ENCODE results near the gene IL25.

The IL25 gene

GRCh38 chr14:23371865-23372264, 744 bp upstream of the IL25 start:
- no peak overlapping the region for H3K4me3 ChIP-seq (ENCODE audit: low read depth, low read length)
- in situ Hi-C loops (cut with HindIII; ENCODE audit: low sequenced_read_pairs) = no loop called here
- no peak for TF ChIP-seq CTCF (IDR thresholded peaks at IDR 0.05; ENCODE audit: low read depth, low read length, missing control alignments)
- DNase-seq (ENCODE audit: low read depth) = no peak

- in situ Hi-C loops (cut with HindIII; ENCODE audit: low sequenced_read_pairs) = no loop called here
- no peak overlapping the region for H3K4me3 ChIP-seq (ENCODE audit: low read depth, low read length)
- no peak for TF ChIP-seq CTCF (IDR thresholded peaks at IDR 0.05; ENCODE audit: low read depth, low read length, missing control alignments)
- no peak for DNase-seq (ENCODE audit: low read depth)
These were observed 432 bp downstream of the IL25 start for GRCh38 chr14:23373041-23373440.

DNA sequence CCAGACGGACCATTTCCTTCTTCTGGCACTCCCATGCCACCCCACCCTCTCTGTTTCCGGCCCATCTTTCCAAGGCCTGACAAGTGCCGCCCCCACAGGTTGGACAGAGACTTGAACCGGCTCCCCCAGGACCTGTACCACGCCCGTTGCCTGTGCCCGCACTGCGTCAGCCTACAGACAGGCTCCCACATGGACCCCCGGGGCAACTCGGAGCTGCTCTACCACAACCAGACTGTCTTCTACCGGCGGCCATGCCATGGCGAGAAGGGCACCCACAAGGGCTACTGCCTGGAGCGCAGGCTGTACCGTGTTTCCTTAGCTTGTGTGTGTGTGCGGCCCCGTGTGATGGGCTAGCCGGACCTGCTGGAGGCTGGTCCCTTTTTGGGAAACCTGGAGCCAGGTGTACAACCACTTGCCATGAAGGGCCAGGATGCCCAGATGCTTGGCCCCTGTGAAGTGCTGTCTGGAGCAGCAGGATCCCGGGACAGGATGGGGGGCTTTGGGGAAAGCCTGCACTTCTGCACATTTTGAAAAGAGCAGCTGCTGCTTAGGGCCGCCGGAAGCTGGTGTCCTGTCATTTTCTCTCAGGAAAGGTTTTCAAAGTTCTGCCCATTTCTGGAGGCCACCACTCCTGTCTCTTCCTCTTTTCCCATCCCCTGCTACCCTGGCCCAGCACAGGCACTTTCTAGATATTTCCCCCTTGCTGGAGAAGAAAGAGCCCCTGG, 3.1 kb downstream of the IL25 start:
- no peak for TF ChIP-seq CTCF (IDR thresholded peaks at IDR 0.05; ENCODE audit: low read depth, low read length, missing control alignments)
- no peak for DNase-seq (ENCODE audit: low read depth)
- no peak overlapping the region for H3K4me3 ChIP-seq (ENCODE audit: low read depth, low read length)
- in situ Hi-C loops (cut with HindIII; ENCODE audit: low sequenced_read_pairs) = no loop called here

DNA sequence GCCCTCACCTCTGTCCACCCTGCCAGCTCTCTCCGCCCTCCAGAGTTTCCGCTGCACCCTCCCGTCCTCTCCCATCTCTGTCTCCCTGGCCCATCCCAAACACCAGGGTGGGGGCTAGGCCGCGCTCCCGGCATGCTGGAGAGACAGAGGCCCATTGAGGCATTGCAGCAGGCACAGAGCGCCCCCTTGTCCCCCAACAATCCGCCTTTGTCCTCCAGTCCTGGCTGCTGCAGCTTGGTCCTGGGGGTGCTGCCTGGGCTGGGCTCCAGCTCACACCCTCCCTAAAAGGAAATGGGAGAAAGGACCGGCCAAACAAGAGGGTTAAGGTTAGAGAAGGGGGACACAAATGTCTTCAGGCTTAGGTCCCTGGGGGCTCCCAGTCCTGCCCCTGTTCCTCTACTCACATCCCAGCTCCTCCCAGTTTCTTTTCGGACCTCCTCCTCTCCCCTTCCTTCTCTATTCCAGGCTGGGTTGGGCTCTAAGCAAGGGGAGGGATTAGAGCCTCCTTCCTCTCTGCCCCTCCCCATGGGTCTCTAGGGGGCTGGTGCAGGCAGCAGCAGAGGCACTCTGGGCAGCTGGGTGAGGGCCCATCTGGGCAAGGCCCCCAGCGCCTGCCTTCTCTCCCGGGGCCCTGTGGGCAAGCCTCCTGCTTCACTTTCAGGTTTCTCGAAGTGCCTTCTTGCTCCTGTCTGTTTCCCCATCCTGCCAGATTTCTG, 4.0 kb downstream of the IL25 start, which contains the start of gene CMTM5:
Gene CMTM5, plus strand, starts transcription at position 565 of the 716 bp plus-strand sequence. CDS start 206 bp downstream, outside the sequence.
- TF ChIP-seq CTCF (IDR thresholded peaks at IDR 0.05; ENCODE audit: low read depth, low read length, missing control alignments) = no peak
- DNase-seq (ENCODE audit: low read depth) = no peak
- H3K4me3 ChIP-seq (ENCODE audit: low read depth, low read length) = no peak within 1 kb of the TSS
- in situ Hi-C loops (cut with HindIII; ENCODE audit: low sequenced_read_pairs) = no loop called here

GRCh38 chr14:23377198-23377550, 4.6 kb downstream of the IL25 start:
- no peak for TF ChIP-seq CTCF (IDR thresholded peaks at IDR 0.05; ENCODE audit: low read depth, low read length, missing control alignments)
- in situ Hi-C loops (cut with HindIII; ENCODE audit: low sequenced_read_pairs) = no loop called here
- H3K4me3 ChIP-seq (ENCODE audit: low read depth, low read length) = no peak overlapping the region
- DNase-seq (ENCODE audit: low read depth) = no peak

- no peak overlapping the region for H3K4me3 ChIP-seq (ENCODE audit: low read depth, low read length)
- no peak for DNase-seq (ENCODE audit: low read depth)
- TF ChIP-seq CTCF (IDR thresholded peaks at IDR 0.05; ENCODE audit: low read depth, low read length, missing control alignments) = no peak
- in situ Hi-C loops (cut with HindIII; ENCODE audit: low sequenced_read_pairs) = no loop called here
These were observed 5.3 kb downstream of the IL25 start for GRCh38 chr14:23377573-23378563.
